Cardiac muscle cell (in vitro differentiated cells and primary cell): ENCODE measurements around the gene TSBP1. TPM values are rescaled to one million over a fixed set of nuclear protein-coding genes. Genes with fewer than 3 reads are reported as not detected.
"Not testable (repeated sequence)": the region's sequence is repeated elsewhere in the genome, so short reads cannot be mapped to it uniquely, and the experiment has no call there.

Experiments
- DNase-seq, 2 donors: peaks; one replicate each; pipeline versions ENCODE4 v3.0.0 to v3.0.0-alpha.2; 2010 to 2017; ENCODE audit warnings: low read depth in 1 of 2, low spot score in 1 of 2
- H3K27ac ChIP-seq: fragments of 200-600 bp; sonication (generic); 2 replicates; pipeline ENCODE4 v1.5.1; 2016
- H3K27me3 ChIP-seq: fragments of 200-600 bp; sonication (generic); 2 replicates; pipeline ENCODE4 v1.6.0; 2016; ENCODE audit warnings: control low read depth
- H3K36me3 ChIP-seq: fragments of 200-600 bp; sonication (generic); 2 replicates; pipeline ENCODE4 v1.5.1; 2016; ENCODE audit warnings: control low read depth
- H3K4me1 ChIP-seq: fragments of 200-600 bp; sonication (generic); 2 replicates; pipeline ENCODE4 v1.8.1; 2017; ENCODE audit warnings: low read depth, mild to moderate bottlenecking, mixed run types
- H3K4me3 ChIP-seq: fragments of 200-600 bp; sonication (generic); 2 replicates; pipeline ENCODE4 v1.5.1; 2016; ENCODE audit warnings: mild to moderate bottlenecking
- H3K9me3 ChIP-seq: fragments of 200-600 bp; sonication (generic); 2 replicates; pipeline ENCODE4 v1.5.1; 2017; ENCODE audit warnings: low read depth, mild to moderate bottlenecking, control low read depth
- polyA plus RNA-seq: library from polyadenylated mRNA; unstranded; fragments of >200 nt; fragmentation: Nextera tagmentation; extraction: Ambion mirVana; gene quantifications from 2 replicates; pipeline ENCODE4 v1.2.1, GENCODE V29; 2016
- total RNA-seq: library from RNA; depleted of rRNA; stranded (reverse); fragments of >200 nt; gene quantifications from 2 replicates; pipeline ENCODE4 v1.2.3, GENCODE V29; 2016
- TF ChIP-seq, protein P1 (sequence below): IDR thresholded peaks from 2 replicates; pipeline ENCODE4 v1.5.1; 2012; ENCODE audit warnings: low read depth, mild to moderate bottlenecking, low read length

The TSBP1 gene
- total and polyA plus RNA-seq, 2 experiments from 2014 or later, result not detected

- no peaks in the 10 kb centered on the region for H3K36me3 ChIP-seq
- H3K9me3 ChIP-seq, result no peaks in the 10 kb centered on the region
- H3K27me3 ChIP-seq, result no peaks in the 10 kb centered on the region
- H3K4me1 ChIP-seq, result no peaks in the 10 kb centered on the region
- H3K4me3 ChIP-seq, result no peak overlapping the region
- H3K27ac ChIP-seq, result no peak overlapping the region
- TF ChIP-seq, protein P1, sequence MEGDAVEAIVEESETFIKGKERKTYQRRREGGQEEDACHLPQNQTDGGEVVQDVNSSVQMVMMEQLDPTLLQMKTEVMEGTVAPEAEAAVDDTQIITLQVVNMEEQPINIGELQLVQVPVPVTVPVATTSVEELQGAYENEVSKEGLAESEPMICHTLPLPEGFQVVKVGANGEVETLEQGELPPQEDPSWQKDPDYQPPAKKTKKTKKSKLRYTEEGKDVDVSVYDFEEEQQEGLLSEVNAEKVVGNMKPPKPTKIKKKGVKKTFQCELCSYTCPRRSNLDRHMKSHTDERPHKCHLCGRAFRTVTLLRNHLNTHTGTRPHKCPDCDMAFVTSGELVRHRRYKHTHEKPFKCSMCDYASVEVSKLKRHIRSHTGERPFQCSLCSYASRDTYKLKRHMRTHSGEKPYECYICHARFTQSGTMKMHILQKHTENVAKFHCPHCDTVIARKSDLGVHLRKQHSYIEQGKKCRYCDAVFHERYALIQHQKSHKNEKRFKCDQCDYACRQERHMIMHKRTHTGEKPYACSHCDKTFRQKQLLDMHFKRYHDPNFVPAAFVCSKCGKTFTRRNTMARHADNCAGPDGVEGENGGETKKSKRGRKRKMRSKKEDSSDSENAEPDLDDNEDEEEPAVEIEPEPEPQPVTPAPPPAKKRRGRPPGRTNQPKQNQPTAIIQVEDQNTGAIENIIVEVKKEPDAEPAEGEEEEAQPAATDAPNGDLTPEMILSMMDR, result no peak
- DNase-seq, result peak in 1 of 2 donors; percentile 30
Measured at GRCh38 chr6:32371229-32371628, 474 bp downstream of the TSBP1 start.

DNA sequence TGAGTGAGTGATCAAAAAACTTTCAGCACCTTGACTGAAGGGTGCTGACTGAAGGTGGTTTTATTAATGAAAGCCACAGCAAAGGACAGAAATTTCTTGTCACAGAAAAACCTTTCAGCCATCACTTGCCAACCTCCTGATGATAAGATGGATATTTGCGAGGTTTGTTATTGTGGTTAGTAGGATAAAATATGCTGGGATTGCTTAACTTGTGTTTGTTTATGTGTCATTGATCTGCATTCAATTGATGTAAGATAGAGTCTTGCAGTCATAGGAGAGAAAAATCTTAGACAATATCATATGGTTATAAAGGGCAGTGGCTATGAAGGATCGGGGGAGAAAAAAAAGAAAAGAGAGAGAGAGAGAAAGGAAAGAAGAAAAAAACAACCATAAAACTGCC is 1.2 kb downstream of the TSBP1 start:
- TF ChIP-seq, protein P1, result no peak
- Histone ChIP-seq H3K27me3 (no peaks in the 10 kb centered on the region), H3K36me3 (no peaks in the 10 kb centered on the region), H3K4me1 (no peaks in the 10 kb centered on the region), H3K4me3 (no peak overlapping the region), H3K27ac (no peak overlapping the region), H3K9me3 (no peaks in the 10 kb centered on the region)
- DNase-seq, result peak in 1 of 2 donors; percentile 18

DNA sequence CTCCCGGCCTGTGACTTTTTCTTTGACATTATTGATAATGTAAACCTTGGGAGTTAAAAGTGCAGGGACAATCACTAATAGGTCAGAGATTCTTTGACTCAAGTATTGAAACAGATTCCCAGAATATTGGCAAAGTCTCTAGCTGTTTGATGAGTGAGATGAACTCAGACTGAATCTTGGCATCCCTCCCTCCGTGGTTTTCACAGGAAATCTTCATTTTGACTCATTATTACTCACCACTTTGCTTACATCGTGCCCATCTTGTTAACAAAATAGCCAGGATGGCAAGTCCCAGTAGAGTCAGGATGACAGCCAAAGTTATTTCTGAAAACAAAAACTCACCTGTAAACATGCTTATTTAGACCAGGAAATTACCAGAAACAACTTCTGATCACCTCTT is 2.0 kb downstream of the TSBP1 start:
- no peak overlapping the region for H3K4me3 ChIP-seq
- TF ChIP-seq, protein P1, result no peak
- H3K36me3 ChIP-seq, result no peaks in the 10 kb centered on the region
- no peaks in the 10 kb centered on the region for H3K4me1 ChIP-seq
- no peaks in the 10 kb centered on the region for H3K9me3 ChIP-seq
- no peaks in the 10 kb centered on the region for H3K27me3 ChIP-seq
- H3K27ac ChIP-seq, result no peak overlapping the region
- peak in 1 of 2 donors; percentile 79 for DNase-seq

- H3K4me3 ChIP-seq, result no peak overlapping the region
- TF ChIP-seq, protein P1, result no peak
- H3K36me3 ChIP-seq, result no peaks in the 10 kb centered on the region
- no peak for DNase-seq
- no peak overlapping the region for H3K27ac ChIP-seq
- H3K4me1 ChIP-seq, result no peaks in the 10 kb centered on the region
- no peaks in the 10 kb centered on the region for H3K27me3 ChIP-seq
- H3K9me3 ChIP-seq, result no peaks in the 10 kb centered on the region
Measured at GRCh38 chr6:32367644-32368043, 4.1 kb downstream of the TSBP1 start.

DNA sequence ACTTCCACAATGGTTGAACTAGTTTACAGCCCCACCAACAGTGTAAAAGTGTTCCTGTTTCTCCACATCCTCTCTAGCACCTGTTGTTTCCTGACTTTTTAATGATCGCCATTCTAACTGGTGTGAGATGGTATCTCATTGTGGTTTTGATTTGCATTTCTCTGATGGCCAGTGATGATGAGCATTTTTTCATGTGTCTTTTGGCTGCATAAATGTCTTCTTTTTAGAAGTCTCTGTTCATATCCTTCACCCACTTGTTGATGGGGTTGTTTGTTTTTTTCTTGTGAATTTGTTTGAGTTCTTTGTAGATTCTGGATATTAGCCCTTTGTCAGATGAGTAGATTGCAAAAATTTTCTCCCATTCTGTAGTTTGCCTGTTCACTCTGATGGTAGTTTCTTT is 12.5 kb downstream of the TSBP1 start:
- H3K4me3 ChIP-seq, H3K27ac ChIP-seq, H3K36me3 ChIP-seq, H3K9me3 ChIP-seq, DNase-seq, H3K4me1 ChIP-seq, H3K27me3 ChIP-seq: not testable (repeated sequence)

- H3K27me3 ChIP-seq, DNase-seq, H3K9me3 ChIP-seq, H3K4me1 ChIP-seq, H3K4me3 ChIP-seq, H3K36me3 ChIP-seq, H3K27ac ChIP-seq: not testable (repeated sequence)
Measured at GRCh38 chr6:32358548-32358947, 13.2 kb downstream of the TSBP1 start.

DNA sequence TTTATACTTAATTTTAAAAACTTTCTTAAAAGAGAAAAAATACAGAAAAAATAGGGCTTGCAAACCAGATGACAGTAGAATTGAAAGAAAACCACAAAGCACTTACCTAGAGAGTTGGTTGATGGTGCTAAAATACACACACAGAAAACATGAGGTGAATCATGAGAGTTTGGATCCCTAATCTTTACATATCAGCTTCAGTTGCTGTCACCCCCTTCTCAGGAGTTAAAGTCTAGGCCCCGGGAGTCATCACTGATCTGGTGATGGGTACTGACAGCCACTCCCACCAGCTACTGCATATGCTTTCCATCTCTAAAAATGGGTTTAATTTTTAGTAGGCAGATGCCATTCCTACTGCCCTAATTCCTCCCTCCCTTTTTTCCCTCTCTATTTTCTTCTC is 16.7 kb downstream of the TSBP1 start:
- Histone ChIP-seq H3K4me3 (no peak overlapping the region), H3K27ac (no peak overlapping the region), H3K9me3 (no peaks in the 10 kb centered on the region), H3K4me1 (no peaks in the 10 kb centered on the region), H3K27me3 (no peaks in the 10 kb centered on the region), H3K36me3 (no peaks in the 10 kb centered on the region)
- DNase-seq, result no peak
- TF ChIP-seq, protein P1, result no peak
